ENCODE data around the gene NUP188. TPM values are rescaled to one million over a fixed set of nuclear protein-coding genes. Genes with fewer than 3 reads are reported as not detected.

The NUP188 gene
- total RNA-seq, 4 donors from 2014 or later = 18.0 to 79.3 (median 38.4) TPM

DNA sequence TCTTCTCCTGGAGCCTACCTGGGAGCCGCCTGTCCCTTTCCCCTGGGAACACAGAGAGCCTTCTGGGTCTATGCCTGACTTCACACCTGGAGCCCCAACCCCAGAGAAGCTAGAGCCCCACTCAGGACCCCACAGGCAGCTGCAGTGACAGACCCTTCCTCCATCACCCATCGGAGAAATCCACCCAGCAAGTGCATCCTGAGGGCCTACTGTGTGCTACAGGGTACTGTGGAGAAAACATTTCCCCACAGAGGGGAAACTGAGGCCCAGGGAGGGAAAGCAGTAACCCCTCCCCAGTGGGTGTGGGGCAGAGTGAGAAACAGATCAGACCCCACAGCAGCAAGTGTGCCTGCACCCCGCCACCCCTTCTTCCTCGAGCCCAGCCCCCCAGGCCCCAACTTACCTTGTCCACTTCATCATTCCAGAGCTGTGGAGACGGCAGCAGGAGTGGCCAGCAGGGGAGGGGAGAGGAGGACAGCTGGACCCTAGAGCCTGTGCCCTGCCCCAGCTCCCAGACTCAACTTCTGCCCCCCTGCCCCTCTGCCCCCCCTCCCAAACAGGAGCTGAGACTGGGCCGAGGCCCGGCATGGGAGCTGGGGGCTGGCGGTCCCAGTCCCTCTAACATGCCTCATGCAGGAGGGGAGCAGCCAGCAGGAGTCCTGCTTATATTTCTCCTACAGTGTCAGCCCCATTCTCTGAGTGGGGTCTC, 62.9 kb downstream of the NUP188 start:
- TF ChIP-seq, protein P1, sequence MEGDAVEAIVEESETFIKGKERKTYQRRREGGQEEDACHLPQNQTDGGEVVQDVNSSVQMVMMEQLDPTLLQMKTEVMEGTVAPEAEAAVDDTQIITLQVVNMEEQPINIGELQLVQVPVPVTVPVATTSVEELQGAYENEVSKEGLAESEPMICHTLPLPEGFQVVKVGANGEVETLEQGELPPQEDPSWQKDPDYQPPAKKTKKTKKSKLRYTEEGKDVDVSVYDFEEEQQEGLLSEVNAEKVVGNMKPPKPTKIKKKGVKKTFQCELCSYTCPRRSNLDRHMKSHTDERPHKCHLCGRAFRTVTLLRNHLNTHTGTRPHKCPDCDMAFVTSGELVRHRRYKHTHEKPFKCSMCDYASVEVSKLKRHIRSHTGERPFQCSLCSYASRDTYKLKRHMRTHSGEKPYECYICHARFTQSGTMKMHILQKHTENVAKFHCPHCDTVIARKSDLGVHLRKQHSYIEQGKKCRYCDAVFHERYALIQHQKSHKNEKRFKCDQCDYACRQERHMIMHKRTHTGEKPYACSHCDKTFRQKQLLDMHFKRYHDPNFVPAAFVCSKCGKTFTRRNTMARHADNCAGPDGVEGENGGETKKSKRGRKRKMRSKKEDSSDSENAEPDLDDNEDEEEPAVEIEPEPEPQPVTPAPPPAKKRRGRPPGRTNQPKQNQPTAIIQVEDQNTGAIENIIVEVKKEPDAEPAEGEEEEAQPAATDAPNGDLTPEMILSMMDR (IDR thresholded peaks at IDR 0.05) = no peak
- TF ChIP-seq EP300 (IDR thresholded peaks at IDR 0.05; ENCODE audit: low read depth) = no peak
- no peak overlapping the region for H3K4me3 ChIP-seq
- intact Hi-C loops (cut with DNase I; ENCODE audit: low total_unique reads) = no loop called here
- no peaks in the 10 kb centered on the region for H3K9me3 ChIP-seq
- no peak overlapping the region for H3K27ac ChIP-seq
- H3K27me3 ChIP-seq = no peaks in the 10 kb centered on the region
- peaks cover 0 to 9% (median 2%) of the 10 kb centered on the region in 4 donors for H3K4me1 ChIP-seq
- in situ Hi-C loops (cut with MboI; ENCODE audit: low pct_ligation_motif_present in 1 of 4, low pct_unique_long_range_greater_than_20kb in 1 of 4, low sequenced_read_pairs in 3 of 4) = no loop called here
- WGBS, 2 donors (ENCODE audit: low coverage in 1 of 2) = 96% methylated on average over 8 of the region's 8 CpGs; no CpG with 5 or more reads in 1 of the 2 donors
- peaks cover 0 to 23% (median 9%) of the 10 kb centered on the region in 4 donors for H3K36me3 ChIP-seq
- no peak for DNase-seq

DNA sequence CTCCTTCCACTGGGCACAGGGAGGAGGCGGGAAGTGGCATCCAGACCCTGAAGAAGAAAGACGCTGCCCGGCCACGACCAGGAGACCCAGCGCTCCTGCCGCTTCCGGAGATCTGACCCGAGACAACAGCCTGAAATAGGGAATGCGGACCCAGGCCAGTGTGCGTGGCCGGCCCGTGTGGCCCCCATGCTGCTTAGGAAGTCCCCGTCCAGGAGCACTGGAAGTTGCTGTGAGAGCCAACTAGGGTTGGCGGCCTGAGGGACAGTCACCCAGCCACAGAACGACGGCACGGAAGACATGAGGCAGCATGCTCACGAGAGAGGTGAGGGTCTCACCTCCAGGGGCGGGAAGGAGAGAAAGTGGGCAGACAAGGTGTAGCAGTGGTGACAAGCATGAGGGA, 63.7 kb downstream of the NUP188 start:
- DNase-seq = no peak
- no peaks in the 10 kb centered on the region for H3K9me3 ChIP-seq
- 94% methylated on average over 19 of the region's 19 CpGs; no CpG with 5 or more reads in 1 of the 2 donors for WGBS, 2 donors (ENCODE audit: low coverage in 1 of 2)
- H3K27me3 ChIP-seq = no peaks in the 10 kb centered on the region
- H3K4me3 ChIP-seq = no peak overlapping the region
- H3K4me1 ChIP-seq = peaks cover 0 to 9% (median 2%) of the 10 kb centered on the region in 4 donors
- in situ Hi-C loops (cut with MboI; ENCODE audit: low pct_ligation_motif_present in 1 of 4, low pct_unique_long_range_greater_than_20kb in 1 of 4, low sequenced_read_pairs in 3 of 4) = no loop called here
- no peak for TF ChIP-seq EP300 (IDR thresholded peaks at IDR 0.05; ENCODE audit: low read depth)
- no peak for TF ChIP-seq POLR2A (IDR thresholded peaks at IDR 0.05)
- TF ChIP-seq POLR2AphosphoS5 (IDR thresholded peaks at IDR 0.05) = no peak
- TF ChIP-seq, protein P1 (IDR thresholded peaks at IDR 0.05) = no peak
- intact Hi-C loops (cut with DNase I; ENCODE audit: low total_unique reads) = no loop called here
- H3K36me3 ChIP-seq = peaks cover 0 to 26% (median 10%) of the 10 kb centered on the region in 4 donors
- H3K27ac ChIP-seq = no peak overlapping the region

DNA sequence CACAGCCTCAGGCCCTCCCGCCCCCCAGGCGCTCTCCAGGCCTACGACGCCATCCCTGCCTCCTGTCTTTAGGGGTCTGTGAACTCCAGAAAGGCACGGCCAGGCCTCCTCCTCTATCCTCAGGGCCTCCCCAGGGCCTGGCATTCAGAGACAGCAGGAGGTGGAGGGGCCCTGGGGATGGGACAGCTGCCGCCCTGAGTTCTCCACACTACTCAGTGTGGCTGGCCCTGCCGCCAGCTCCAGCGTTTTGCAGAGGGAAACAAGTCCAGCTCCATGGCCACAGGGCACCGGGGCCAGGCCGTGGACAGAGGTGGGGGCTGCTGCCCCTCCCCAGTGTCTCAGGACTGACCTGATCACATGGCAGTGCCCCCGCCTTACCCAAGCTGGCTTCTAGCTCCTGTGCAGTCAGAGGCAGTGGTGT, 64.3 kb downstream of the NUP188 start:
- no peak overlapping the region for H3K4me3 ChIP-seq
- 91% methylated on average over 11 of the region's 11 CpGs; no CpG with 5 or more reads in 1 of the 2 donors for WGBS, 2 donors (ENCODE audit: low coverage in 1 of 2)
- no peaks in the 10 kb centered on the region for H3K9me3 ChIP-seq
- peaks cover 0 to 26% (median 12%) of the 10 kb centered on the region in 4 donors for H3K36me3 ChIP-seq
- no peak for TF ChIP-seq POLR2A (IDR thresholded peaks at IDR 0.05)
- TF ChIP-seq POLR2AphosphoS5 (IDR thresholded peaks at IDR 0.05) = no peak
- no peak for TF ChIP-seq EP300 (IDR thresholded peaks at IDR 0.05; ENCODE audit: low read depth)
- TF ChIP-seq, protein P1 (IDR thresholded peaks at IDR 0.05) = no peak
- no peak overlapping the region for H3K27ac ChIP-seq
- intact Hi-C loops (cut with DNase I; ENCODE audit: low total_unique reads) (no loop called here), in situ Hi-C loops (cut with MboI; ENCODE audit: low pct_ligation_motif_present in 1 of 4, low pct_unique_long_range_greater_than_20kb in 1 of 4, low sequenced_read_pairs in 3 of 4) (no loop called here)
- H3K4me1 ChIP-seq = peaks cover 0 to 6% (median under 1%) of the 10 kb centered on the region in 4 donors
- H3K27me3 ChIP-seq = no peaks in the 10 kb centered on the region
- no peak for DNase-seq

DNA sequence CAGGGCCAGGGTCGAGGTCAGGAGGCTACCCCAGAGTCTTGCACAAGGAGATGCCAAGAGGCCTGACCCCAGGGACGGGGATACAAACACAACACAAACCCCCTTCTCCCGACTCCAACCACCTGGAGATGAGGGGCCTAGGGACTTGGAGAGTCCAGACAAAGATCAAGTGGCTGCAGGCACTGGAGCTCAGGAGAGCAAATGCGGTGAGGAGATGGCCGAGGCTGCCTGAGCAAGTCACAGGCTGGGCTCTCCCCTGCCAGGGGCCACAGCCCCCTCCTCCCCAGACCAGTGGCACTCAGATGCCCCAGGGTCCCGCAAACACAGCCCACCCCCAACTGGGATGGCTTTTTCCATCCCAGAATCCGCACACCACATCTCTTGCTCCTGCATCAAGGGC, 64.8 kb downstream of the NUP188 start:
- in situ Hi-C loops (cut with MboI; ENCODE audit: low pct_ligation_motif_present in 1 of 4, low pct_unique_long_range_greater_than_20kb in 1 of 4, low sequenced_read_pairs in 3 of 4) = no loop called here
- no peak for DNase-seq
- Histone ChIP-seq H3K36me3 (peaks cover 0 to 26% (median 12%) of the 10 kb centered on the region in 4 donors), H3K27me3 (no peaks in the 10 kb centered on the region), H3K27ac (no peak overlapping the region), H3K4me1 (peaks cover 0 to under 1% (median 0%) of the 10 kb centered on the region in 4 donors), H3K9me3 (no peaks in the 10 kb centered on the region), H3K4me3 (no peak overlapping the region)
- WGBS, 2 donors (ENCODE audit: low coverage in 1 of 2) = 86% methylated on average over 7 of the region's 7 CpGs; no CpG with 5 or more reads in 1 of the 2 donors
- TF ChIP-seq, protein P1 (IDR thresholded peaks at IDR 0.05) = no peak
- TF ChIP-seq EP300 (IDR thresholded peaks at IDR 0.05; ENCODE audit: low read depth) (no peak), POLR2AphosphoS5 (IDR thresholded peaks at IDR 0.05) (no peak), POLR2A (IDR thresholded peaks at IDR 0.05) (no peak)
- intact Hi-C loops (cut with DNase I; ENCODE audit: low total_unique reads) = no loop called here

Measured in transverse colon (tissue), 4 donors.